IMR-90 (cell line): ENCODE measurements around the gene MIER1. TPM values are rescaled to one million over a fixed set of nuclear protein-coding genes. Genes with fewer than 3 reads are reported as not detected.
A peak's percentile ranks its signal among the peaks of the same experiment; 100 is the strongest.

ENCODE experiments used
- ATAC-seq: fragments of 200-7000 bp; cut with Tn5 transposase; 2 replicates; pipeline ENCODE4 v1.9.1; 2020; ENCODE audit warnings: low read depth, mild to moderate bottlenecking, moderate library complexity
- BruUV-seq: library from RNA; stranded (reverse); fragments of 400-500 nt; replicated peaks from 2 replicates; lab custom pipeline; 2021; lab: Mats Ljungman, UMichigan
- CTCF ChIA-PET: fragments of 300-600 bp; formaldehyde crosslinking; extraction: SDS; loops from one replicate; lab custom pipeline; 2021; ENCODE audit warnings: antibody characterized with exemption; lab: Yijun Ruan, JAX
- POLR2A ChIA-PET: fragments of 300-600 bp; sonication (Branson Sonifier 250); formaldehyde crosslinking; loops from one replicate; lab custom pipeline; 2022; ENCODE audit warnings: antibody characterized with exemption; ENCODE audit not compliant: unreplicated experiment; lab: Charles Lee
- DNase-seq: peaks from one replicate; pipeline ENCODE4 v3.0.0; 2013
- H2AFZ ChIP-seq: replicated peaks from 2 replicates; pipeline ENCODE3; 2013; ENCODE audit warnings: low read length, mild to moderate bottlenecking; ENCODE audit not compliant: poor library complexity
- H2AK5ac ChIP-seq: 2 replicates; pipeline ENCODE4 v1.6.1; 2013; ENCODE audit warnings: low read depth, low read length, inconsistent platforms
- H2AK9ac ChIP-seq: replicated peaks from 2 replicates; pipeline ENCODE3; 2013; ENCODE audit warnings: mild to moderate bottlenecking, low read depth, low read length, moderate library complexity; ENCODE audit not compliant: poor library complexity
- H2BK120ac ChIP-seq: 2 replicates; pipeline ENCODE4 v1.6.1; 2013; ENCODE audit warnings: low read depth, low read length, inconsistent platforms
- H2BK15ac ChIP-seq: 3 replicates; pipeline ENCODE4 v1.6.1; 2013; ENCODE audit warnings: low read depth, low read length, inconsistent platforms
- H2BK20ac ChIP-seq: 2 replicates; pipeline ENCODE4 v1.6.1; 2013; ENCODE audit warnings: low read depth, mild to moderate bottlenecking, inconsistent platforms, low read length, moderate library complexity
- H2BK5ac ChIP-seq: 2 replicates; pipeline ENCODE4 v1.6.1; 2013; ENCODE audit warnings: mild to moderate bottlenecking, low read depth, low read length, inconsistent platforms; ENCODE audit not compliant: poor library complexity, severe bottlenecking
- H3K14ac ChIP-seq: replicated peaks from 2 replicates; pipeline ENCODE4 v1.6.1; 2013; ENCODE audit warnings: low read depth, low read length, inconsistent platforms
- H3K18ac ChIP-seq: 2 replicates; pipeline ENCODE4 v1.6.1; 2013; ENCODE audit warnings: low read depth, low read length, control low read depth
- H3K23ac ChIP-seq: 2 replicates; pipeline ENCODE4 v1.6.1; 2013; ENCODE audit warnings: low read depth, low read length, inconsistent platforms
- H3K27ac ChIP-seq: 2 replicates; pipeline ENCODE4 v1.5.1; 2013; ENCODE audit warnings: mild to moderate bottlenecking, control low read depth, low read length; ENCODE audit not compliant: insufficient read depth
- H3K27me3 ChIP-seq: 2 replicates; pipeline ENCODE4 v1.6.1; 2013; ENCODE audit warnings: low read length; ENCODE audit not compliant: control insufficient read depth, insufficient read depth
- H3K36me3 ChIP-seq: 2 replicates; pipeline ENCODE4 v1.6.1; 2013; ENCODE audit warnings: low read length, mixed read lengths; ENCODE audit not compliant: control insufficient read depth, insufficient read depth
- H3K4ac ChIP-seq: 2 replicates; pipeline ENCODE4 v1.6.1; 2013; ENCODE audit warnings: low read depth, low read length, inconsistent platforms
- H3K4me1 ChIP-seq: 2 replicates; pipeline ENCODE4 v1.6.1; 2013; ENCODE audit warnings: low read length, mixed read lengths; ENCODE audit not compliant: control insufficient read depth, insufficient read depth
- H3K4me2 ChIP-seq: 2 replicates; pipeline ENCODE4 v1.6.1; 2013; ENCODE audit warnings: low read depth, mild to moderate bottlenecking, control low read depth, low read length, moderate library complexity
- H3K4me3 ChIP-seq: 2 replicates; pipeline ENCODE4 v1.5.1; 2013; ENCODE audit warnings: low read depth, mild to moderate bottlenecking, control low read depth, low read length, moderate library complexity; ENCODE audit not compliant: insufficient read depth
- H3K56ac ChIP-seq: 2 replicates; pipeline ENCODE4 v1.6.1; 2013; ENCODE audit warnings: low read length, inconsistent platforms; ENCODE audit not compliant: insufficient read depth; ENCODE audit errors: extremely low read depth
- H3K79me1 ChIP-seq, 2 experiments: 2 replicates each; pipeline ENCODE4 v1.6.1; 2013; ENCODE audit warnings: low read length in 2 of 2, inconsistent platforms in 1 of 2, low read depth in 1 of 2
- H3K9ac ChIP-seq: 2 replicates; pipeline ENCODE4 v1.6.1; 2013; ENCODE audit warnings: low read depth, low read length, control low read depth
- H3K9me1 ChIP-seq: 2 replicates; pipeline ENCODE4 v1.6.1; 2013; ENCODE audit warnings: low read length, inconsistent platforms; ENCODE audit not compliant: insufficient read depth
- H3K9me3 ChIP-seq: 2 replicates; pipeline ENCODE4 v1.6.1; 2013; ENCODE audit warnings: low read length; ENCODE audit not compliant: control insufficient read depth, insufficient read depth
- H4K20me1 ChIP-seq: 2 replicates; pipeline ENCODE4 v1.6.1; 2013; ENCODE audit warnings: low read length, inconsistent platforms; ENCODE audit not compliant: insufficient read depth
- H4K5ac ChIP-seq: 2 replicates; pipeline ENCODE4 v1.6.1; 2013; ENCODE audit warnings: mild to moderate bottlenecking, low read depth, low read length, control low read depth
- H4K8ac ChIP-seq, 2 experiments: 2 replicates each; pipeline ENCODE4 v1.6.1; 2013; ENCODE audit warnings: low read depth in 2 of 2, low read length in 2 of 2, control low read depth in 1 of 2, inconsistent platforms in 1 of 2
- H4K91ac ChIP-seq: 2 replicates; pipeline ENCODE4 v1.6.1; 2013; ENCODE audit warnings: low read depth, low read length, inconsistent platforms; ENCODE audit not compliant: insufficient read depth
- BHLHE40 ChIP-seq: fragments of 150-350 bp; IDR thresholded peaks from 2 replicates; pipeline ENCODE4 v1.6.1; 2016; ENCODE audit warnings: mild to moderate bottlenecking, low read depth, low read length
- CEBPB ChIP-seq: IDR thresholded peaks from 2 replicates; pipeline ENCODE4 v1.6.1; 2012; ENCODE audit warnings: low read depth, low read length, improper control_type of control experiment
- CHD1 ChIP-seq: IDR thresholded peaks from 2 replicates; pipeline ENCODE4 v1.6.1; 2012; ENCODE audit warnings: low read depth, low read length, improper control_type of control experiment
- CTCF ChIP-seq: conservative IDR thresholded peaks from 2 replicates; pipeline ENCODE4 v1.5.1; 2012; ENCODE audit warnings: mild to moderate bottlenecking, low read depth, low read length, improper control_type of control experiment
- ELK1 ChIP-seq: fragments of 150-350 bp; IDR thresholded peaks from 2 replicates; pipeline ENCODE4 v1.6.1; 2016; ENCODE audit warnings: low read depth, mild to moderate bottlenecking, low read length, moderate library complexity, borderline replicate concordance
- FOS ChIP-seq: fragments of 150-350 bp; IDR thresholded peaks from 2 replicates; pipeline ENCODE4 v1.6.1; 2016; ENCODE audit warnings: low read depth, low read length
- MAFK ChIP-seq: IDR thresholded peaks from 2 replicates; pipeline ENCODE4 v1.6.1; 2012; ENCODE audit warnings: low read depth, low read length, improper control_type of control experiment
- MAZ ChIP-seq: IDR thresholded peaks from 2 replicates; pipeline ENCODE4 v1.6.1; 2012; ENCODE audit warnings: low read depth, mild to moderate bottlenecking, low read length, improper control_type of control experiment, moderate library complexity, borderline replicate concordance
- MXI1 ChIP-seq: IDR thresholded peaks from 2 replicates; pipeline ENCODE4 v1.6.1; 2012; ENCODE audit warnings: low read depth, mild to moderate bottlenecking, low read length, moderate library complexity, borderline replicate concordance
- POLR2A ChIP-seq: IDR thresholded peaks from 2 replicates; pipeline ENCODE4 v1.6.1; 2012; ENCODE audit warnings: mild to moderate bottlenecking, low read depth, low read length
- RAD21 ChIP-seq: IDR thresholded peaks from 2 replicates; pipeline ENCODE4 v1.6.1; 2012; ENCODE audit warnings: low read length, improper control_type of control experiment
- RCOR1 ChIP-seq: IDR thresholded peaks from 2 replicates; pipeline ENCODE4 v1.6.1; 2012; ENCODE audit warnings: mild to moderate bottlenecking, low read length, improper control_type of control experiment; ENCODE audit not compliant: insufficient replicate concordance
- RFX5 ChIP-seq: IDR thresholded peaks from 2 replicates; pipeline ENCODE4 v1.8.0; 2012; ENCODE audit warnings: low read depth, mild to moderate bottlenecking, low read length, moderate library complexity
- SMC3 ChIP-seq: fragments of 150-350 bp; IDR thresholded peaks from 2 replicates; pipeline ENCODE4 v1.6.1; 2016; ENCODE audit warnings: low read depth, mild to moderate bottlenecking, antibody characterized with exemption, low read length, moderate library complexity
- USF2 ChIP-seq: fragments of 150-350 bp; IDR thresholded peaks from 2 replicates; pipeline ENCODE4 v1.6.1; 2017; ENCODE audit warnings: mild to moderate bottlenecking, antibody characterized with exemption, low read length, low read depth
- WGBS, 2 experiments: methylation state at CpG; one replicate each; pipeline versions ENCODE4 v1.1.5 to v1.1.7; 2013; ENCODE audit warnings: missing lambda C conversion rate in 2 of 2; ENCODE audit not compliant: insufficient read length in 1 of 2; ENCODE audit errors: extremely low coverage in 2 of 2; 5-methylcytosine and 5-hydroxymethylcytosine counted together
- dilution Hi-C: fragments of 300-500 bp; cut with HindIII; formaldehyde crosslinking; loops from one replicate; pipeline ENCODE4 v1.14.3; 2018; ENCODE audit warnings: low sequenced_read_pairs; ENCODE audit not compliant: unreplicated experiment
- in situ Hi-C: fragments of 300-500 bp; cut with MboI; formaldehyde crosslinking; loops from 3 replicates; pipeline ENCODE4 v1.14.3; 2019; ENCODE audit warnings: low sequenced_read_pairs, inconsistent platforms, mixed read lengths
- intact Hi-C: fragments of 100-400 bp; cut with micrococcal nuclease; formaldehyde crosslinking; loops from 2 replicates; pipeline ENCODE4 v1.10.0; 2022
- polyA plus RNA-seq, 3 experiments: library from polyadenylated mRNA; depleted of rRNA; stranded (reverse); fragments of >200 nt; gene quantifications; 2 replicates each; pipeline ENCODE4 v1.2.3, GENCODE V29; 2012; ENCODE audit warnings: low replicate concordance in 1 of 3
- total RNA-seq: library from RNA; depleted of rRNA; stranded (reverse); fragments of >200 nt; gene quantifications from 2 replicates; pipeline ENCODE4 v1.2.3, GENCODE V29; 2012

MIER1 gene
- total and polyA plus RNA-seq, 2 of the 4 experiments (the other 2 are of a cell fraction), result 5.0 to 11.5 TPM

GRCh38 chr1:67020765-67021164, 96.0 kb downstream of the MIER1 start:
- peak overlapping the region in 1 of 2 experiments; percentile 43; a peak in 1 of 4 replicates for H4K8ac ChIP-seq
- H3K9me1 ChIP-seq, result peaks cover 6% of the 10 kb centered on the region; the same call in 1 of the 2 replicates
- POLR2A ChIA-PET, result no interaction called here
- no peak overlapping the region; the same call in 1 of the 2 replicates for H3K56ac ChIP-seq
- H4K91ac ChIP-seq, result peak overlapping the region; percentile 74; the same call in 1 of the 2 replicates
- WGBS, 2 experiments, result no CpG with 5 or more reads among the region's 2 CpGs
- H3K27ac ChIP-seq, result peak overlapping the region; percentile 53; the same call in 1 of the 2 replicates
- in situ Hi-C loops, result no loop called here
- peak overlapping the region; percentile 27; the same call in 1 of the 2 replicates for H4K5ac ChIP-seq
- H3K4me3 ChIP-seq, result no peak overlapping the region
- no peaks in the 10 kb centered on the region for H4K20me1 ChIP-seq
- H3K4me2 ChIP-seq, result peak overlapping the region; percentile 74; the same call in 1 of the 2 replicates
- peak overlapping the region; percentile 2; the same call in 1 of the 2 replicates for H2BK20ac ChIP-seq
- no peaks in the 10 kb centered on the region for H3K9me3 ChIP-seq
- peak overlapping the region; percentile 18; the same call in 1 of the 2 replicates for H3K23ac ChIP-seq
- peaks cover 7 to 10% of the 10 kb centered on the region in 2 experiments for H3K79me1 ChIP-seq
- CTCF ChIA-PET, result interaction anchor here (0.5 to 1.2 kb wide), 2 partner anchors 24 to 1387 kb away, joined by 3 to 4 read pairs; no protein-coding TSS in a partner anchor
- no peak for DNase-seq
- no peak overlapping the region for H2AK9ac ChIP-seq
- H3K18ac ChIP-seq, result peak overlapping the region; percentile 66; the same call in 1 of the 2 replicates
- BruUV-seq, result no TSS peak
- H3K14ac ChIP-seq, result peak overlapping the region; percentile 78; the same call in 1 of the 2 replicates
- peak overlapping the region; percentile 80 for H2BK5ac ChIP-seq
- 0 out of 3 replicates have a peak overlapping the region, but pooled peaks have one; percentile 10 for H2BK15ac ChIP-seq
- no peak for ATAC-seq
- peak overlapping the region; percentile 12; the same call in 1 of the 2 replicates for H2AK5ac ChIP-seq
- peak overlapping the region; percentile 49 for H2BK120ac ChIP-seq
- H3K36me3 ChIP-seq, result peaks cover 12% of the 10 kb centered on the region
- dilution Hi-C loops, result no loop called here
- intact Hi-C loops, result no loop called here
- H3K27me3 ChIP-seq, result no peaks in the 10 kb centered on the region
- H3K9ac ChIP-seq, result no peak overlapping the region; the same call in 1 of the 2 replicates
- TF ChIP-seq RFX5 (no peak), CEBPB (no peak), RAD21 (no peak), RCOR1 (no peak), MAZ (no peak), POLR2A (no peak), SMC3 (no peak), MAFK (no peak), ELK1 (no peak), BHLHE40 (no peak), MXI1 (no peak), CHD1 (no peak), USF2 (no peak), FOS (no peak), CTCF (no peak)
- peak overlapping the region; percentile 47; the same call in 1 of the 2 replicates for H3K4ac ChIP-seq
- peaks cover 14% of the 10 kb centered on the region for H3K4me1 ChIP-seq
- no peak overlapping the region for H2AFZ ChIP-seq
